ENCODE data around the gene GLP1R.

DNA sequence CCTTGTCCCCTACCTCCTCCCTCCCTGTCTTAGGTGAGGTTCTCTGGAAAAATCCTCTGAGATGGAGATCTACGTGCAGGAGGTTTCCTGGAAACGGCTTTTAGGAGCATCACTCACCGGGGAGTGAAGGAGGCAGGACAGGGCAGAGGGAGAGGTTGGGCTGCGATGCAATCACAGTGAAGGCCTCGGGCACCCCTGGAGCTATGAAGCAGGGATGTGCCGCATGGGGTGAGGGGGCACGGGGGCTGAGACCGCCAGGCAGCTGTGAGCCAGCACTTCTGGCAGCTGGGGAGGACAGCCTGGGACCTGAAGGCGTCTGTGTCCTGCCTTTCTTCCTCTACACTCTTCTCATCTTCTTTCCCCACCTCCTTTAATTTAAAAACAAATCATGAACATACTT is 12.9 kb upstream of the GLP1R start:
- TF ChIP-seq POLR2AphosphoS5 (IDR thresholded peaks at IDR 0.05) = no peak
- TF ChIP-seq CTCF (IDR thresholded peaks at IDR 0.05) = no peak

All from breast epithelium (tissue), 3 donors.